Measurements from ENCODE around the gene TERC.

Gene TERC

DNA sequence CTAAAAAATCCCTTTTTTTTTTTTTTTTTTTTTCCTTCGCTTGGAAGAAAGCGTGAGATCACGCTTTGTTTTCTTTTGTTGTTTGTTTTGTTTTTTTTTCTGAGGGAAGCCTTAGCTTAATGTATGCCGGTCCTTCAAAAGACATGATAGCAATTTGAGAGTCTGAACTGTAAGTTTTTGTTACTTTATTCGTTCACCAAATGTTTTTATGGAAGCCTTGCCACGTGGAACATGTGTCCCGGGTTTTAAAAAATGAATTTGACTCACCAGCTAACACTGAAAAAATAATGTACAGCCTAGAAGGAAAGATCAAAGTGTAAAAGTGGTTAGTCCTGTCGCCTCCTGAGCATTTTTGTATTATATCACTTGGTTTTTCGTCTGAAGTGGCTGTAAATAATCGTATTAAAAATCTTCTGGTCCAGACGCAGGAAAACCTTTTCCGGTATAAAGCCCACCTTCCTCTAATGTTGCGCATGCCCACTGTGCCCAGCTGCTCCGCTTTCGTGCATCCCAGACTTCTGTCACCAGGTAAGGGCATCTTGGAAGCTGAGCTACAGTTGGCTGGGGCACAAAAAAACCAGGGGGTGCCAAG, 7.5 kb upstream of the TERC start:
- H3K4me3 ChIP-seq = peak overlapping the region; percentile 76
- H3K4me1 ChIP-seq = peaks cover 26% of the 10 kb centered on the region
- no peak for TF ChIP-seq Cebpa-rat (IDR thresholded peaks at IDR 0.05)
- peaks cover 6% of the 10 kb centered on the region; the same call in 1 of the 2 replicates for H3K27me3 ChIP-seq
- H3K9me3 ChIP-seq = no peaks in the 10 kb centered on the region
- peaks cover 25% of the 10 kb centered on the region for H3K36me3 ChIP-seq
- H3K9ac ChIP-seq = peak overlapping the region; percentile 91
- H4K20me1 ChIP-seq = peaks cover 9% of the 10 kb centered on the region; the same call in 1 of the 2 replicates
- H3K4me2 ChIP-seq = peak overlapping the region; percentile 82
- peak overlapping the region; percentile 89 for H3K27ac ChIP-seq

DNA sequence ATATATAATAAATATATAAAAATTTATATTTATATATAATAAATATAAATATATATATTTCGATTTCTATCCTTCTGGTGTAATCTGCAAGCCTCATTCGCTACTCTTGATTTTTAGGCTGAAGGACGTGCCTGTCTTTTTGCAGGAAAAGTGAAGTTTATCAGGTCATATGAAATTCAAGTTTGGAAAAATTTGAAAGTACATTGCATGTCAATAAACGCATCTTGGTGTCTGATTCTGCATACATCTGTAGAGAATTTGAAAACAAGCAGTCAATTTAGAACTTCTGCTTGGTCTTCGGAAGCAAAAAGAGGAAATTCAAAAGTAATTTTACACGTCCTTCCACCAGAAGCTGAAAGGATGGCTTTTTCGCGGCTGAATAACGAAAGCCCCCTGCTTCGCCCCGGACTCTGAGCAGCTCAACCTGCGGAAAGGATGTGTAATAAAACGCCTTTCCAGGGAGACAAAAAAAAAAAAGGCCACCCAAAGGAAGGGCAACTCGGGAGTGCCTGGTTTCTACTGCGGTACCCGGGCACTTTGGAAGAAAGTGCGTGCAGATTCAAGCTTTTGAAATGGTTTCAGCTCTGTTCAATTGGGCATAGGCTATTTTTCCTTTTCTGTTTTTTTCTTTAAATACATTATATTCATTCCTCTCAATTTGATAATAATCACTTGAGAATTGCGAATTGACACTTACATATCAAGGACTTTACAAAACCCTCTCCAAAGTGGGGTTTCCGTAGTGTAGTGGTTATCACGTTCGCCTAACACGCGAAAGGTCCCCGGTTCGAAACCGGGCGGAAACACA, 6.8 kb upstream of the TERC start:
- peak overlapping the region; percentile 82 for H3K4me2 ChIP-seq
- H4K20me1 ChIP-seq = peaks cover 9% of the 10 kb centered on the region; the same call in 1 of the 2 replicates
- H3K4me1 ChIP-seq = peaks cover 26% of the 10 kb centered on the region
- H3K36me3 ChIP-seq = peaks cover 18% of the 10 kb centered on the region
- H3K9me3 ChIP-seq = no peaks in the 10 kb centered on the region
- H3K27ac ChIP-seq = peak overlapping the region; percentile 89
- H3K9ac ChIP-seq = peak overlapping the region; percentile 91
- H3K27me3 ChIP-seq = peaks cover 6% of the 10 kb centered on the region; the same call in 1 of the 2 replicates
- no peak for TF ChIP-seq Cebpa-rat (IDR thresholded peaks at IDR 0.05)
- H3K4me3 ChIP-seq = peak overlapping the region; percentile 76

DNA sequence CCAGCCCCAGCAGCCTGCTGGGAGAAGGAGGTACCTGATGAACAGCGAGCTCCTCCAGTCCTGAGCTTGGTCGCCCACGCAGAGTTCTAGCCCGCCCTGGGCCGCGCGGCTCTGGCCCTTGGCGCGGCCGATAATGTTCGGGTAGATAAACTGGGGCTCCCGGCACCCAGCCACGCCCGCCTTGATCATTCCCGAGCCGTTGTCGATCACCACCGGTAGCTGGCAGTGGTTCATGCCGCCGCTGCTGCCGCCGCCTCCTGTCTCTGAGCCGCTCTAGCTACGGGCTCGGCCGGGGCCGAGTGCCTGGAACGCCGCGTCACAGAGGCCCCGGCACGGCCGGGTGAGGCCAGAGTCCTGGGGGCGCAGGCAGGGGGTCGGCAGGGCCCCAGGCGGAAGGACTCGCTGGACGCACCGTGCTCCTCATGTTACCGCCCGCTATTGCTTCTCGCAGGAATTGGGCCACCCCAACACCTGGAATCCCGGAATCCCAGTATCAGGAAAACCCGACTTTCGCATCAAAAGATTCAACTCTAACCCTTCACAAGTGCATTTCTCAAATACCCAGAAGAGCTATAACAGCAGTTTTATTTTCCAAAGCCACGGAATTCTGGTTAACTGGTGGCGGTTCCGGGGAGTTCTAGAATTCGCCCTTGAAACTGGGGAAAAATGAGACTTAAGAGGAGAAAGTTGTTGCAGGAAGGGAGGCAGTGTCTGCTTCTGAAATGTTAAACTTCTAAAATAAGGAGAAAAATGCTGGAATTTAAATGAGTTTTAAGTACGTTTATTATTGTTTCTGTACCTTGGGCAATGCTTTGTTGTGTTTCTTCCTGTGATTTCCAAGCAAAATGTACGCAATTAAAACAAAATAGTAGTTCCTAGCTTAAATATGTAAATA, 4.7 kb upstream of the TERC start, which contains the start of gene ACTRT3:
ACTRT3 (minus strand) TSS at position 275 of the 895 bp plus-strand sequence; CDS start at position 234, 41 bp downstream.
- Histone ChIP-seq H3K4me3 (peak within 1 kb of the TSS; percentile 71), H3K27ac (peak within 1 kb of the TSS; percentile 44), H3K9ac (peak within 1 kb of the TSS; percentile 73)

DNA sequence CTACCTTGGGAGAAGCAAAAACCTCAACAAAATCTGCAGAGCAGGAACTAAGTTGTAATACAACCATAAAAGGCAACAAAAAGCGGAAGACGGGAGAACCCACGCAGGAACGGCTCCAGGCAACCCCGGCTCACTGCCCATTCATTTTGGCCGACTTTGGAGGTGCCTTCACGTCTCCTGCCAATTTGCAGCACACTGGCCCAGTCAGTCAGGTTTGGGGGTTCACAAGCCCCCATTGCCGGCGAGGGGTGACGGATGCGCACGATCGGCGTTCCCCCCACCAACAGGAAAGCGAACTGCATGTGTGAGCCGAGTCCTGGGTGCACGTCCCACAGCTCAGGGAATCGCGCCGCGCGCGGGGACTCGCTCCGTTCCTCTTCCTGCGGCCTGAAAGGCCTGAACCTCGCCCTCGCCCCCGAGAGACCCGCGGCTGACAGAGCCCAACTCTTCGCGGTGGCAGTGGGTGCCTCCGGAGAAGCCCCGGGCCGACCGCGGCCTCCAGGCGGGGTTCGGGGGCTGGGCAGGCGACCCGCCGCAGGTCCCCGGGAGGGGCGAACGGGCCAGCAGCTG, 463 bp downstream of the TERC start:
- H3K27ac ChIP-seq = peak overlapping the region; percentile 93
- H3K9ac ChIP-seq = peak overlapping the region; percentile 90
- peak overlapping the region; percentile 92 for H3K4me2 ChIP-seq
- no peak for TF ChIP-seq Cebpa-rat (IDR thresholded peaks at IDR 0.05)
- peak overlapping the region; percentile 84 for H3K4me3 ChIP-seq
- H4K20me1 ChIP-seq = no peaks in the 10 kb centered on the region
- H3K27me3 ChIP-seq = peaks cover 20% of the 10 kb centered on the region; the same call in 1 of the 2 replicates
- peaks cover 14% of the 10 kb centered on the region for H3K4me1 ChIP-seq
- H3K9me3 ChIP-seq = no peaks in the 10 kb centered on the region
- no peaks in the 10 kb centered on the region for H3K36me3 ChIP-seq

More for the DNA sequence above, 4.7 kb upstream of the TERC start, which contains the start of gene ACTRT3:
- no peak for TF ChIP-seq Cebpa-rat (IDR thresholded peaks at IDR 0.05)
- H3K9me3 ChIP-seq = no peaks in the 10 kb centered on the region
- no peaks in the 10 kb centered on the region for H3K36me3 ChIP-seq
- peak within 1 kb of the TSS; percentile 87 for H3K4me2 ChIP-seq
- H3K4me1 ChIP-seq = peaks cover 8% of the 10 kb centered on the region
- H3K27me3 ChIP-seq = peaks cover 20% of the 10 kb centered on the region; the same call in 1 of the 2 replicates
- H4K20me1 ChIP-seq = peaks cover 9% of the 10 kb centered on the region; the same call in 1 of the 2 replicates

DNA sequence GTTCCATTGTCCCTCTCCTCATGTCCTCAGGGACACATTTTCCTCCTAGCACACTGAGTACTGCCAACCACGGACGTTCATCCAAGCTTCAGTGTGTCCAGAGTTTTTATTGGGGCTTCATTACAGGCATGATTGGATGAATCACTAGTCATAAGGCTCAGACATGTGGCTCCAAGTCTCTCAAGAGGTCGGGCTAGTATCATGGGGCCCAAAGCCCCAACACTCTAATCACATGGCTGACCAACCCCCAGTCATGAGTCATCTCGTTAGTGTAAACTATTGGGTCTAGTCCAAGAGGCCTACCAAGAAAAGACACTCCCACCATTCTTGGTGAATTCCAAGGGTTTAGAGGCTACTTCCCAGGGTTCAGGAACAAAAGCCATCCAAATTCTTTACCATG, 4.4 kb downstream of the TERC start:
- H3K9ac ChIP-seq = no peak overlapping the region
- H3K27ac ChIP-seq = no peak overlapping the region
- H3K36me3 ChIP-seq = no peaks in the 10 kb centered on the region
- H3K4me1 ChIP-seq = peaks cover 25% of the 10 kb centered on the region
- H3K4me3 ChIP-seq = no peak overlapping the region
- no peaks in the 10 kb centered on the region for H4K20me1 ChIP-seq
- H3K4me2 ChIP-seq = no peak overlapping the region
- no peaks in the 10 kb centered on the region for H3K9me3 ChIP-seq
- TF ChIP-seq Cebpa-rat (IDR thresholded peaks at IDR 0.05) = no peak
- H3K27me3 ChIP-seq = peaks cover 14% of the 10 kb centered on the region; the same call in 1 of the 2 replicates

DNA sequence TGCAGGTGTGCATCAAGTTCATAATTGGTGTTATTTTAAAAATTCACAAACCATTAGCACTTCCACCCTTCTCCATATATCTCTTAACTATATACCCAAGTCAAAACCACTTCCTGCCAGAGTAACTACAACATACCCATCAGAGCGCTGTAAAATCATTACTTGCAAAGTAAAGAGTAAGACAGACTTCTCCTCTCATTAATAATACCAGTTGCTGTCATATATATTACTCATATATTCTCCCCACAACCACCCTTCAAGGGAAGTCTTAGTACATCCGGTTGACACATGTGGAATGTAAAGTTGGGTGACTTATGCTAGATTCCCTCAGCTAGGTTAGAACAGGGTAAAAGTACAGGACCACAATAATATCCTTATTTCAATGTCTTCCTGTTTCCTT, 5.6 kb downstream of the TERC start:
- Histone ChIP-seq H3K27me3 (peaks cover 2% of the 10 kb centered on the region; the same call in 1 of the 2 replicates), H3K4me2 (peak overlapping the region; percentile 51), H3K9me3 (no peaks in the 10 kb centered on the region), H3K4me1 (peaks cover 24% of the 10 kb centered on the region), H3K9ac (no peak overlapping the region), H3K36me3 (no peaks in the 10 kb centered on the region), H4K20me1 (no peaks in the 10 kb centered on the region), H3K27ac (no peak overlapping the region), H3K4me3 (no peak overlapping the region)
- no peak for TF ChIP-seq Cebpa-rat (IDR thresholded peaks at IDR 0.05)

DNA sequence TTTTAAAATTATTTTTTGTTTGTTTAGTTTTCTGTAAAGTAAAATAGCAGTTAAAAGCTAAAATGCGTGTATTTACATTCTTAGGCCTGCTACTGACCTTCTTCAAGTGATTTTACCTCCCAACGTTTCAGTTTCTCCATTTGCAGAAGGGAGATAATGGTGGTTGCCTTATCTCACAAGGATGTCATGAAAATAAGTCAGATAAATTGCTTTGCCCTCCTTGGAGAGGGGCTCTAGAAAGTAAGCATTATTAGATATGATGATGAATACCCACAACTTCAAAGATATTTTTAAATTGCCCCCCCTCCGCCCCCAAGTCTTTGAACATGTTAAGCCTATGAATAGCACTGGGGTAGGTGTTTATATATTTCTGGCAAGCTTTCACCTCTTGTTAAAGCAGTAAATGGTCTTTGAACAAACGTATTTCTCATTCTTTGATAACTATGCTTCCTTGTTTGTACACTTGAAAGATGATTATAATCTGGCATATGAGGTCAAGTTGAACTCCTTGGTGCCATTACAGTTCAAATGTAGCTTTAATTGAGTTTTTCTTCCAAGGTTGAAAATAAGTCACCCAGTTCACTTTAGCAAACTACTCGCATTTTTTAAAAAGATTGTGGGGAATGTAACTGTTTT, 6.4 kb downstream of the TERC start:
- no peak for TF ChIP-seq Cebpa-rat (IDR thresholded peaks at IDR 0.05)
- H4K20me1 ChIP-seq = no peaks in the 10 kb centered on the region
- H3K4me3 ChIP-seq = no peak overlapping the region
- no peak overlapping the region for H3K27ac ChIP-seq
- no peaks in the 10 kb centered on the region for H3K36me3 ChIP-seq
- peaks cover 16% of the 10 kb centered on the region for H3K4me1 ChIP-seq
- peak overlapping the region; percentile 51 for H3K4me2 ChIP-seq
- H3K27me3 ChIP-seq = no peaks in the 10 kb centered on the region
- no peaks in the 10 kb centered on the region for H3K9me3 ChIP-seq
- no peak overlapping the region for H3K9ac ChIP-seq

DNA sequence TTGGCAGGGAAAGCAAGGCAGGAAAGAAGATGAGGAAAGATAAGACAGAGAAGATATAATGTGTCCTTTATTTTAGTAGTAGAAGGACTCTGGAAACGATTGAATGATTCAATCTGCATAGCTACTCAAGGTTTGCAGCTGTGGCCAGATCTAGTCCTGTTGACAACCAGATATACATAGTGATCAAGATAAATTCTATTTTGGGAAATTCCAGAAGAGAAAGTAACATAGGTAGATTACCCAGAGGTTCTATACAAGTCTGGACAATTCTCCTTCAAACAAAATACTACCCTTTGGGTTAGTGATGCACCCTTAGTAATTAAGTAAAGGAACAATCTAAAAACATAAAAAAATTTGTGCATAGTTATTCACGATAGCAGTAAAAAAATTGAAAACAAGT, 9.4 kb downstream of the TERC start:
- no peaks in the 10 kb centered on the region for H3K36me3 ChIP-seq
- no peaks in the 10 kb centered on the region for H3K9me3 ChIP-seq
- no peak overlapping the region for H3K9ac ChIP-seq
- no peak overlapping the region for H3K27ac ChIP-seq
- no peak overlapping the region for H3K4me3 ChIP-seq
- H3K4me1 ChIP-seq = peaks cover 14% of the 10 kb centered on the region
- no peak overlapping the region for H3K4me2 ChIP-seq
- no peak for TF ChIP-seq Cebpa-rat (IDR thresholded peaks at IDR 0.05)
- no peaks in the 10 kb centered on the region for H4K20me1 ChIP-seq
- H3K27me3 ChIP-seq = no peaks in the 10 kb centered on the region

DNA sequence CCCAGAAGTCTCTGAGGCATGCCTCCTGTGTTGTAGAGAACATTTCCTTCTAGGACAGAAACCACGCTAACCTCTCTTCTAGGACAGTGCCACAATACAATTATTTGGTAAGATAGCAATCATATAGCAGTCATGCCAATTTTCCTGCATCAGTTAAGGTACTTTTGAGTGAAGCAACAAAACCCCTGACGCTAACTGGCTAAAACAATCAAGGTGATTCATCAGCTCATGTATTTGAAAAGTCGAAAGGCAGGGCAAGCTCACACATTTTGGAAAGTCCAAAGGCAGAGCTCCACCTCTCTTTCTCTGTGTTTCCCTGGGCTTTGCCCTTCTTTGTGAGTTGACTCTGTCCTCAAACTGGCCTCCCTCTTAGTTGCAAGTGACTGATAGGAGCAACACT, 10.1 kb downstream of the TERC start:
- H3K27ac ChIP-seq = no peak overlapping the region
- no peaks in the 10 kb centered on the region for H4K20me1 ChIP-seq
- no peak overlapping the region for H3K4me3 ChIP-seq
- H3K36me3 ChIP-seq = no peaks in the 10 kb centered on the region
- no peak overlapping the region for H3K9ac ChIP-seq
- no peaks in the 10 kb centered on the region for H3K9me3 ChIP-seq
- TF ChIP-seq Cebpa-rat (IDR thresholded peaks at IDR 0.05) = no peak
- peaks cover 14% of the 10 kb centered on the region for H3K4me1 ChIP-seq
- no peak overlapping the region for H3K4me2 ChIP-seq
- H3K27me3 ChIP-seq = no peaks in the 10 kb centered on the region

Data from BLaER1 (cell line).